NCI-H146 treated with DMSO at 0.1 percent for 48 hours (cell line): ENCODE data around the gene BBS12.

Experiments
- DNase-seq: peaks from one replicate; lab custom pipeline; 2025; ENCODE audit not compliant: unreplicated experiment; lab: John Stamatoyannopoulos, UW

BBS12 gene

GRCh38 chr4:122793811-122794210 lies 61.3 kb downstream of the BBS12 start:
- no peak for DNase-seq
